SK-N-SH (cell line): ENCODE measurements around the gene FMNL2.

ENCODE experiments used
- CTCF ChIP-seq: fragments of 200-600 bp; sonication (generic); IDR thresholded peaks from 2 replicates; pipeline ENCODE4 v1.6.1; 2017; ENCODE audit warnings: antibody characterized with exemption, mild to moderate bottlenecking, moderate library complexity
- GABPA ChIP-seq: IDR thresholded peaks from 2 replicates; pipeline ENCODE4 v1.4.0; 2012; ENCODE audit warnings: low read depth, mild to moderate bottlenecking
- JUND ChIP-seq: IDR thresholded peaks from 2 replicates; pipeline ENCODE4 v1.4.0; 2012
- POLR2AphosphoS5 ChIP-seq: IDR thresholded peaks from 2 replicates; pipeline ENCODE4 v1.6.1; 2012; ENCODE audit warnings: low read depth, low read length
- RAD21 ChIP-seq: IDR thresholded peaks from 2 replicates; pipeline ENCODE4 v1.6.1; 2012; ENCODE audit warnings: mild to moderate bottlenecking, low read length

GRCh38 chr2:152492131-152492530 lies 157.2 kb downstream of the FMNL2 start:
- TF ChIP-seq JUND (no peak), CTCF (no peak), GABPA (no peak), POLR2AphosphoS5 (no peak), RAD21 (no peak)
